HG02884 (cell line): ENCODE data around the gene AAMP.

Source experiments
- ATAC-seq: cut with Tn5 transposase; IDR thresholded peaks from one replicate; pipeline ENCODE4 v1.9.1; 2021; ENCODE audit warnings: mild to moderate bottlenecking, moderate library complexity; ENCODE audit not compliant: unreplicated experiment

AAMP gene

GRCh38 chr2:218261423-218262236 is 8.3 kb downstream of the AAMP start:
- no peak for ATAC-seq

- no peak for ATAC-seq
Observed at GRCh38 chr2:218260742-218261422, 9.1 kb downstream of the AAMP start, which contains the start of gene GPBAR1. Gene GPBAR1, plus strand, starts transcription at chr2:218261015. Its CDS starts 1,710 bp downstream, at chr2:218262725.

- ATAC-seq: no peak
Observed at GRCh38 chr2:218260166-218260565, 9.8 kb downstream of the AAMP start.

- ATAC-seq: no peak
Observed at GRCh38 chr2:218259099-218259961, 10.6 kb downstream of the AAMP start.

- ATAC-seq: peak; percentile 68
Observed at GRCh38 chr2:218257390-218257981, 12.5 kb downstream of the AAMP start.

GRCh38 chr2:218256612-218257350 is 13.2 kb downstream of the AAMP start:
- no peak for ATAC-seq

- ATAC-seq: no peak
Observed at GRCh38 chr2:218255446-218255845, 14.5 kb downstream of the AAMP start.

GRCh38 chr2:218253232-218253625 is 16.7 kb downstream of the AAMP start:
- no peak for ATAC-seq

- ATAC-seq: no peak
Observed at GRCh38 chr2:218252509-218253231, 17.3 kb downstream of the AAMP start.

GRCh38 chr2:218249691-218250090 is 20.2 kb downstream of the AAMP start:
- ATAC-seq: no peak

- ATAC-seq: no peak
Observed at GRCh38 chr2:218245214-218245613, 24.7 kb downstream of the AAMP start.

GRCh38 chr2:218244665-218245064 is 25.3 kb downstream of the AAMP start:
- ATAC-seq: no peak

GRCh38 chr2:218244204-218244603 is 25.7 kb downstream of the AAMP start:
- ATAC-seq: no peak

GRCh38 chr2:218238887-218239286 is 31.1 kb downstream of the AAMP start:
- no peak for ATAC-seq

GRCh38 chr2:218236829-218237228 is 33.1 kb downstream of the AAMP start:
- ATAC-seq: no peak

- no peak for ATAC-seq
Observed at GRCh38 chr2:218235017-218235416, 34.9 kb downstream of the AAMP start.

GRCh38 chr2:218234521-218234920 is 35.4 kb downstream of the AAMP start:
- no peak for ATAC-seq

GRCh38 chr2:218233543-218233942 is 36.4 kb downstream of the AAMP start:
- no peak for ATAC-seq

- ATAC-seq: peak; percentile 44
Observed at GRCh38 chr2:218230882-218231281, 39.1 kb downstream of the AAMP start.

GRCh38 chr2:218229851-218230250 is 40.1 kb downstream of the AAMP start:
- ATAC-seq: no peak
